Pancreas (tissue), 10 donors: ENCODE data around the gene PCSK9. TPM values are rescaled to one million over a fixed set of nuclear protein-coding genes. Genes with fewer than 3 reads are reported as not detected.

Experiments
- ATAC-seq, 4 donors: fragments of 200-7000 bp; cut with Tn5 transposase; one replicate each; pipeline versions ENCODE4 v1.8.0 to v1.9.1; 2020; ENCODE audit warnings: mild to moderate bottlenecking in 4 of 4, moderate library complexity in 4 of 4
- DNase-seq, 6 donors: peaks; one replicate each; pipeline ENCODE4 v3.0.0-alpha.2; 2020
- FAIRE-seq: peaks from 2 replicates; lab custom pipeline; 2012; peaks lifted over from hg19 to GRCh38; lab: Jason Lieb, UNC
- H3K27ac ChIP-seq, 4 donors: fragments of 200-600 bp; sonication (generic); 1 replicate in 3 of 4; 2 replicates in 1 of 4; pipeline versions ENCODE4 v1.5.0 to v1.8.0; 2020
- H3K27me3 ChIP-seq, 4 donors: fragments of 200-600 bp; one replicate each; pipeline ENCODE4 v1.8.0; 2021
- H3K36me3 ChIP-seq, 3 donors: fragments of 200-600 bp; sonication (generic) in 1 of 3; one replicate each; pipeline versions ENCODE4 v1.5.0 to v1.8.0; 2020 to 2021
- H3K4me1 ChIP-seq, 3 donors: fragments of 200-600 bp; one replicate each; pipeline ENCODE4 v1.8.0; 2021
- H3K4me3 ChIP-seq, 4 donors: fragments of 200-600 bp; sonication (generic) in 2 of 4; one replicate each; pipeline versions ENCODE4 v1.5.0 to v1.8.0; 2020 to 2021
- H3K9me3 ChIP-seq, 4 donors: fragments of 200-600 bp; one replicate each; pipeline ENCODE4 v1.8.0; 2021
- CTCF ChIP-seq, 4 donors: fragments of 200-600 bp; sonication (generic) in 3 of 4; IDR thresholded peaks; one replicate each; pipeline versions ENCODE4 v1.5.0 to v1.8.0; 2021; ENCODE audit warnings: antibody characterized with exemption in 4 of 4
- WGBS, 2 donors: extraction: QIAGEN DNeasy Blood & Tissue Kit; methylation state at CpG; one replicate each; pipeline ENCODE4 v1.1.7; 2013; 5-methylcytosine and 5-hydroxymethylcytosine counted together
- intact Hi-C, 3 donors: fragments of 100-400 bp; cut with DNase I; formaldehyde crosslinking; loops; one replicate each; pipeline versions ENCODE4 v1.11.1 to v1.14.2; 2022
- polyA plus RNA-seq, 2 donors: library from polyadenylated mRNA; stranded (reverse); fragments of 200-250 nt; gene quantifications; one replicate each; pipeline ENCODE4 v1.2.3, GENCODE V29; 2013
- total RNA-seq, 6 donors: library from RNA; stranded (reverse); fragmentation: NEBNext Ultra II Directional in 4 of 6; extraction: Animal tissue kit (Norgen Biotek cat#: 25700) in 4 of 6; gene quantifications; one replicate each; pipeline versions ENCODE4 v1.2.1 to v1.2.4, GENCODE V29; 2021 to 2023
- donor health status: healthy with polysubstance abuse.
- donor health status: DM: no; HTN: no; CAD: no; lungs with moderate emphysema.
- donor health status: DM: no; HTN: no; CAD: no.
- donor health status: control.
- donor health status: control.
- donor health status: Bipolar disorder and iron deficiency.
- donor health status: DM: yes; HTN: yes; CAD: no.
- donor health status: DM: no; HTN: no; CAD: no.
- donor health status: DM: no; HTN: no; CAD: no.
- donor health status: DM: yes; HTN: yes; CAD: no.

Gene PCSK9
- total and polyA plus RNA-seq, 8 donors = 0.95 to 10.1 (median 2.5) TPM

- Histone ChIP-seq H3K9me3 (no peaks in the 10 kb centered on the region), H3K4me3 (no peak overlapping the region), H3K4me1 (peaks cover 0 to 4% (median 0%) of the 10 kb centered on the region in 3 donors), H3K27ac (no peak overlapping the region), H3K36me3 (no peaks in the 10 kb centered on the region), H3K27me3 (peaks cover 0 to 6% (median 0%) of the 10 kb centered on the region in 4 donors)
- ATAC-seq (no peak), FAIRE-seq (no peak), DNase-seq (peak in 1 of 6 donors; percentile 24)
- whole genome bisulfite sequencing, 2 donors = 91 to 93% methylated on average over 6 of the region's 6 CpGs
- intact Hi-C loops = no loop called here
- no peak for TF ChIP-seq CTCF (IDR thresholded peaks at IDR 0.05)
These were observed 46.2 kb upstream of the PCSK9 start for GRCh38 chr1:54993140-54993539.

GRCh38 chr1:54994355-54994990 lies 44.9 kb upstream of the PCSK9 start:
- FAIRE-seq (no peak), DNase-seq (peak in 1 of 6 donors; percentile 31), ATAC-seq (no peak)
- Histone ChIP-seq H3K27me3 (peaks cover 0 to 6% (median 0%) of the 10 kb centered on the region in 4 donors), H3K36me3 (no peaks in the 10 kb centered on the region), H3K9me3 (no peaks in the 10 kb centered on the region), H3K27ac (no peak overlapping the region), H3K4me1 (peaks cover 0 to 4% (median 0%) of the 10 kb centered on the region in 3 donors), H3K4me3 (no peak overlapping the region)
- no peak for TF ChIP-seq CTCF (IDR thresholded peaks at IDR 0.05)
- intact Hi-C loops = no loop called here
- WGBS, 2 donors = 65 to 76% methylated on average over 6 of the region's 6 CpGs

GRCh38 chr1:54995013-54995760 lies 44.2 kb upstream of the PCSK9 start:
- no peak for TF ChIP-seq CTCF (IDR thresholded peaks at IDR 0.05)
- peak in 1 of 6 donors; percentile 18 for DNase-seq

GRCh38 chr1:54995835-54996234 lies 43.5 kb upstream of the PCSK9 start:
- no peak for ATAC-seq
- H3K36me3 ChIP-seq = no peaks in the 10 kb centered on the region
- intact Hi-C loops = loop anchor here in 2 of 3 donors (2.0 to 5.0 kb wide), 2 partner anchors 49 kb away; no protein-coding TSS in a partner anchor
- H3K27ac ChIP-seq = no peak overlapping the region
- peaks cover 0 to 6% (median 0%) of the 10 kb centered on the region in 4 donors for H3K27me3 ChIP-seq
- H3K4me1 ChIP-seq = peaks cover 0 to 4% (median 0%) of the 10 kb centered on the region in 3 donors
- no peak overlapping the region for H3K4me3 ChIP-seq
- no peak for TF ChIP-seq CTCF (IDR thresholded peaks at IDR 0.05)
- WGBS, 2 donors = 65 to 77% methylated on average over 9 of the region's 9 CpGs
- no peak for FAIRE-seq
- H3K9me3 ChIP-seq = no peaks in the 10 kb centered on the region
- DNase-seq = peak in 1 of 6 donors; percentile 43

More at GRCh38 chr1:54995013-54995760, 44.2 kb upstream of the PCSK9 start:
- FAIRE-seq (no peak), ATAC-seq (no peak)
- Histone ChIP-seq H3K27me3 (peaks cover 0 to 6% (median 0%) of the 10 kb centered on the region in 4 donors), H3K4me1 (peaks cover 0 to 4% (median 0%) of the 10 kb centered on the region in 3 donors), H3K4me3 (no peak overlapping the region), H3K36me3 (no peaks in the 10 kb centered on the region), H3K9me3 (no peaks in the 10 kb centered on the region), H3K27ac (no peak overlapping the region)
- WGBS, 2 donors = 63 to 68% methylated on average over 12 of the region's 12 CpGs
- intact Hi-C loops = loop anchor here in 1 of 3 donors (5.0 kb wide), 1 partner anchor 48 kb away; no protein-coding TSS in a partner anchor
